HepG2 (cell line): ENCODE data around the gene LCAT. TPM values are rescaled to one million over a fixed set of nuclear protein-coding genes. Genes with fewer than 3 reads are reported as not detected.

Experiments
- BHLHE40 ChIP-seq: IDR thresholded peaks from 2 replicates; pipeline ENCODE4 v1.6.1; 2011; ENCODE audit warnings: low read length, improper control_type of control experiment
- HIVEP1 ChIP-seq: sonication (generic); formaldehyde crosslinking; IDR thresholded peaks from 2 replicates; pipeline ENCODE4 v1.4.0; 2020; ENCODE audit warnings: mild to moderate bottlenecking, missing genetic modification reagents
- HNF4A ChIP-seq: sonication (generic); formaldehyde crosslinking; IDR thresholded peaks from 2 replicates; pipeline ENCODE4 v1.4.0; 2020; ENCODE audit warnings: missing genetic modification reagents
- MIER2 ChIP-seq: IDR thresholded peaks from 2 replicates; pipeline ENCODE4 v1.6.1; 2016; ENCODE audit warnings: missing biosample characterization, missing genetic modification reagents
- NCOR1 ChIP-seq: fragments of 200-600 bp; sonication (generic); IDR thresholded peaks from 2 replicates; pipeline ENCODE4 v1.7.0; 2017; ENCODE audit warnings: antibody characterized with exemption, low read length, borderline replicate concordance
- NFYB ChIP-seq: sonication (generic); formaldehyde crosslinking; IDR thresholded peaks from 2 replicates; pipeline ENCODE4 v1.4.0; 2020; ENCODE audit warnings: missing genetic modification reagents
- PHF8 ChIP-seq: sonication (generic); formaldehyde crosslinking; IDR thresholded peaks from 2 replicates; pipeline ENCODE4 v1.5.0; 2020; ENCODE audit warnings: missing genetic modification reagents
- RBAK ChIP-seq: sonication (generic); formaldehyde crosslinking; IDR thresholded peaks from 2 replicates; pipeline ENCODE4 v1.5.1; 2020; ENCODE audit warnings: mild to moderate bottlenecking, missing genetic modification reagents
- SATB2 ChIP-seq: sonication (generic); formaldehyde crosslinking; IDR thresholded peaks from 2 replicates; pipeline ENCODE4 v1.5.0; 2020; ENCODE audit warnings: missing genetic modification reagents
- TEAD3 ChIP-seq: optimal IDR thresholded peaks from 2 replicates; pipeline ENCODE3; 2016; ENCODE audit warnings: borderline replicate concordance
- ZFP36L2 ChIP-seq: sonication (generic); formaldehyde crosslinking; IDR thresholded peaks from 2 replicates; pipeline ENCODE4 v1.4.0; 2020; ENCODE audit warnings: missing genetic modification reagents
- ZNF180 ChIP-seq: sonication (generic); formaldehyde crosslinking; IDR thresholded peaks from 2 replicates; pipeline ENCODE4 v1.4.0; 2020; ENCODE audit warnings: low read depth, missing genetic modification reagents, borderline replicate concordance
- ZNF354B ChIP-seq: sonication (generic); formaldehyde crosslinking; IDR thresholded peaks from 2 replicates; pipeline ENCODE4 v1.8.0; 2022; ENCODE audit warnings: mild to moderate bottlenecking, missing genetic modification reagents
- ZNF460 ChIP-seq: sonication (generic); formaldehyde crosslinking; IDR thresholded peaks from 2 replicates; pipeline ENCODE4 v1.5.1; 2020; ENCODE audit warnings: missing genetic modification reagents, mild to moderate bottlenecking, borderline replicate concordance
- polyA plus RNA-seq, 8 experiments: library from polyadenylated mRNA; depleted of rRNA in 3 of 8; stranded (reverse) in 7 of 8; unstranded in 1 of 8; fragments of >200 nt; fragmentation: Illumina TruSeq in 4 of 8; extraction: Trizol in 4 of 8; gene quantifications; 2 replicates each; pipeline versions ENCODE4 v1.2.1 to v1.2.3, GENCODE V29; 2011 to 2016; ENCODE audit warnings: low read depth in 4 of 8, missing spikeins in 1 of 8, mixed read lengths in 1 of 8; ENCODE audit not compliant: insufficient read depth in 1 of 8
- total RNA-seq, 5 experiments: library from RNA; depleted of rRNA; stranded (reverse); fragments of >200 nt; fragmentation: Illumina TruSeq; extraction: Trizol; gene quantifications; 2 replicates each; pipeline ENCODE4 v1.2.3, GENCODE V29; 2016; ENCODE audit warnings: low read depth in 1 of 5
- TF ChIP-seq, protein P1 (sequence below): sonication (generic); formaldehyde crosslinking; IDR thresholded peaks from 2 replicates; pipeline ENCODE4 v1.4.0; 2020; ENCODE audit warnings: mild to moderate bottlenecking, missing genetic modification reagents
- TF ChIP-seq, protein P2 (sequence below): sonication (generic); formaldehyde crosslinking; IDR thresholded peaks from 2 replicates; pipeline ENCODE4 v1.4.0; 2020; ENCODE audit warnings: missing genetic modification reagents
- TF ChIP-seq, protein P3 (sequence below): sonication (generic); formaldehyde crosslinking; IDR thresholded peaks from 2 replicates; pipeline ENCODE4 v1.4.0; 2020; ENCODE audit warnings: missing genetic modification reagents, borderline replicate concordance
- TF ChIP-seq, protein P4 (sequence below): sonication (generic); formaldehyde crosslinking; IDR thresholded peaks from 2 replicates; pipeline ENCODE4 v1.4.0; 2020; ENCODE audit warnings: missing genetic modification reagents
- TF ChIP-seq, protein P5 (sequence below): sonication (generic); formaldehyde crosslinking; IDR thresholded peaks from 2 replicates; pipeline ENCODE4 v1.8.1; 2022; ENCODE audit warnings: mild to moderate bottlenecking, missing genetic modification reagents

The LCAT gene
- total and polyA plus RNA-seq, 2 of the 13 experiments (the other 11 are each of a cell fraction or from before 2014, with no cell fraction given) = 36.1 to 38.9 TPM

DNA sequence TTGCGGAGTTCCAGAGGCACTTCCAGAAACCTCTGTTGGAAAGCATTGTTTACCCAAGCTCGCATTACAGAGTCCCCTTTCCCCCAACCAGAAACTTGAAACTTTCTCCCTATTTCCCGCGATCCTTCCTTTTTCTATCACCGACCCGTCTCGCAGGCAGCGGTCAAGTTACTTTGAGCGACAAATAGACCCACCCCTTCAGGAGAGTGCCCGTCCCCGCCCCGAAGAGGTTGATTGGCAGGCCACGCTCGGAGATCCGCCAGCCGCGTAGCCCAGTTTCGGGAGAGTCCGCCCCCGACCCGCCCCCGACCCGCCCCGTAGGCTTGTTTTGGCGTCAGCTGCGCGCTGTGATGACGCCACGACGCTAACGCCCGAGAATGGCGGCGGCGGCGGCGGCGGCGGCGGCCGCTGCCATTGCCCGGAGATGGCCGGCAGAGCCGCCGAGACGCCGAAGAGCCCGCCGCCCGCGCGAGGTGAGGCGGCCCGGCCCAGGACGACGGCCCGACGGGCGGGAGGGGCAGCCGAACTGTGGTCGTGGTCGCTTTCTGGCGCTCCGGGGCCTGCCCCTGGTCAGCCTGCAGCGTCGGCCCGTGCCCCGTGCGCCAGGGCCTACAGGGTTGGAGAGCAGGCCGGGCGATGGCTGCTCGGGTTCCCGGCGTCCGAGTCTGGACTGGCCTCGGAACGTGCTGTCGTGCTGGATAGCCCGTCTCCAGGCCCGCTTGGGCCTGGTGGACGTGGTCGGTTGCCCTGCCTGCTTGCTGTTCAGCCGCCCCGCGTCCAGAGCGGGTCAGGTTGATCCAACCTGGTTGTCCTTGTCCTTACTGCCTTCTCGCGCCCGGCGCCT lies 50.8 kb downstream of the LCAT start, which contains the start of gene PSKH1 (continued):
- TF ChIP-seq, protein P1, sequence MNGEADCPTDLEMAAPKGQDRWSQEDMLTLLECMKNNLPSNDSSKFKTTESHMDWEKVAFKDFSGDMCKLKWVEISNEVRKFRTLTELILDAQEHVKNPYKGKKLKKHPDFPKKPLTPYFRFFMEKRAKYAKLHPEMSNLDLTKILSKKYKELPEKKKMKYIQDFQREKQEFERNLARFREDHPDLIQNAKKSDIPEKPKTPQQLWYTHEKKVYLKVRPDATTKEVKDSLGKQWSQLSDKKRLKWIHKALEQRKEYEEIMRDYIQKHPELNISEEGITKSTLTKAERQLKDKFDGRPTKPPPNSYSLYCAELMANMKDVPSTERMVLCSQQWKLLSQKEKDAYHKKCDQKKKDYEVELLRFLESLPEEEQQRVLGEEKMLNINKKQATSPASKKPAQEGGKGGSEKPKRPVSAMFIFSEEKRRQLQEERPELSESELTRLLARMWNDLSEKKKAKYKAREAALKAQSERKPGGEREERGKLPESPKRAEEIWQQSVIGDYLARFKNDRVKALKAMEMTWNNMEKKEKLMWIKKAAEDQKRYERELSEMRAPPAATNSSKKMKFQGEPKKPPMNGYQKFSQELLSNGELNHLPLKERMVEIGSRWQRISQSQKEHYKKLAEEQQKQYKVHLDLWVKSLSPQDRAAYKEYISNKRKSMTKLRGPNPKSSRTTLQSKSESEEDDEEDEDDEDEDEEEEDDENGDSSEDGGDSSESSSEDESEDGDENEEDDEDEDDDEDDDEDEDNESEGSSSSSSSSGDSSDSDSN = peak; percentile 80; the same call in 1 of the 2 replicates
- TF ChIP-seq TEAD3 (CRISPR knock-in tag) (no peak), MIER2 (CRISPR knock-in tag) (no peak), HIVEP1 (peak; percentile 88), NFYB (peak; percentile 83), SATB2 (0 out of 2 replicates have a peak, but pooled peaks have one; percentile 30), NCOR1 (no peak), PHF8 (CRISPR knock-in tag) (peak; percentile 94), ZNF354B (CRISPR knock-in tag) (no peak), BHLHE40 (no peak), ZFP36L2 (CRISPR knock-in tag) (no peak), ZNF460 (CRISPR knock-in tag) (no peak), ZNF180 (CRISPR knock-in tag) (no peak), RBAK (CRISPR knock-in tag) (no peak), HNF4A (0 out of 2 replicates have a peak, but pooled peaks have one; percentile 16)
- TF ChIP-seq, protein P2, sequence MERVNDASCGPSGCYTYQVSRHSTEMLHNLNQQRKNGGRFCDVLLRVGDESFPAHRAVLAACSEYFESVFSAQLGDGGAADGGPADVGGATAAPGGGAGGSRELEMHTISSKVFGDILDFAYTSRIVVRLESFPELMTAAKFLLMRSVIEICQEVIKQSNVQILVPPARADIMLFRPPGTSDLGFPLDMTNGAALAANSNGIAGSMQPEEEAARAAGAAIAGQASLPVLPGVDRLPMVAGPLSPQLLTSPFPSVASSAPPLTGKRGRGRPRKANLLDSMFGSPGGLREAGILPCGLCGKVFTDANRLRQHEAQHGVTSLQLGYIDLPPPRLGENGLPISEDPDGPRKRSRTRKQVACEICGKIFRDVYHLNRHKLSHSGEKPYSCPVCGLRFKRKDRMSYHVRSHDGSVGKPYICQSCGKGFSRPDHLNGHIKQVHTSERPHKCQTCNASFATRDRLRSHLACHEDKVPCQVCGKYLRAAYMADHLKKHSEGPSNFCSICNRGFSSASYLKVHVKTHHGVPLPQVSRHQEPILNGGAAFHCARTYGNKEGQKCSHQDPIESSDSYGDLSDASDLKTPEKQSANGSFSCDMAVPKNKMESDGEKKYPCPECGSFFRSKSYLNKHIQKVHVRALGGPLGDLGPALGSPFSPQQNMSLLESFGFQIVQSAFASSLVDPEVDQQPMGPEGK = 0 out of 2 replicates have a peak, but pooled peaks have one; percentile 7
- TF ChIP-seq, protein P3, sequence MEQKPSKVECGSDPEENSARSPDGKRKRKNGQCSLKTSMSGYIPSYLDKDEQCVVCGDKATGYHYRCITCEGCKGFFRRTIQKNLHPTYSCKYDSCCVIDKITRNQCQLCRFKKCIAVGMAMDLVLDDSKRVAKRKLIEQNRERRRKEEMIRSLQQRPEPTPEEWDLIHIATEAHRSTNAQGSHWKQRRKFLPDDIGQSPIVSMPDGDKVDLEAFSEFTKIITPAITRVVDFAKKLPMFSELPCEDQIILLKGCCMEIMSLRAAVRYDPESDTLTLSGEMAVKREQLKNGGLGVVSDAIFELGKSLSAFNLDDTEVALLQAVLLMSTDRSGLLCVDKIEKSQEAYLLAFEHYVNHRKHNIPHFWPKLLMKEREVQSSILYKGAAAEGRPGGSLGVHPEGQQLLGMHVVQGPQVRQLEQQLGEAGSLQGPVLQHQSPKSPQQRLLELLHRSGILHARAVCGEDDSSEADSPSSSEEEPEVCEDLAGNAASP (CRISPR knock-in tag) = no peak
- TF ChIP-seq, protein P4, sequence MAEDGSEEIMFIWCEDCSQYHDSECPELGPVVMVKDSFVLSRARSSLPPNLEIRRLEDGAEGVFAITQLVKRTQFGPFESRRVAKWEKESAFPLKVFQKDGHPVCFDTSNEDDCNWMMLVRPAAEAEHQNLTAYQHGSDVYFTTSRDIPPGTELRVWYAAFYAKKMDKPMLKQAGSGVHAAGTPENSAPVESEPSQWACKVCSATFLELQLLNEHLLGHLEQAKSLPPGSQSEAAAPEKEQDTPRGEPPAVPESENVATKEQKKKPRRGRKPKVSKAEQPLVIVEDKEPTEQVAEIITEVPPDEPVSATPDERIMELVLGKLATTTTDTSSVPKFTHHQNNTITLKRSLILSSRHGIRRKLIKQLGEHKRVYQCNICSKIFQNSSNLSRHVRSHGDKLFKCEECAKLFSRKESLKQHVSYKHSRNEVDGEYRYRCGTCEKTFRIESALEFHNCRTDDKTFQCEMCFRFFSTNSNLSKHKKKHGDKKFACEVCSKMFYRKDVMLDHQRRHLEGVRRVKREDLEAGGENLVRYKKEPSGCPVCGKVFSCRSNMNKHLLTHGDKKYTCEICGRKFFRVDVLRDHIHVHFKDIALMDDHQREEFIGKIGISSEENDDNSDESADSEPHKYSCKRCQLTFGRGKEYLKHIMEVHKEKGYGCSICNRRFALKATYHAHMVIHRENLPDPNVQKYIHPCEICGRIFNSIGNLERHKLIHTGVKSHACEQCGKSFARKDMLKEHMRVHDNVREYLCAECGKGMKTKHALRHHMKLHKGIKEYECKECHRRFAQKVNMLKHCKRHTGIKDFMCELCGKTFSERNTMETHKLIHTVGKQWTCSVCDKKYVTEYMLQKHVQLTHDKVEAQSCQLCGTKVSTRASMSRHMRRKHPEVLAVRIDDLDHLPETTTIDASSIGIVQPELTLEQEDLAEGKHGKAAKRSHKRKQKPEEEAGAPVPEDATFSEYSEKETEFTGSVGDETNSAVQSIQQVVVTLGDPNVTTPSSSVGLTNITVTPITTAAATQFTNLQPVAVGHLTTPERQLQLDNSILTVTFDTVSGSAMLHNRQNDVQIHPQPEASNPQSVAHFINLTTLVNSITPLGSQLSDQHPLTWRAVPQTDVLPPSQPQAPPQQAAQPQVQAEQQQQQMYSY (CRISPR knock-in tag) = peak; percentile 24; the same call in 1 of the 2 replicates
- TF ChIP-seq, protein P5, sequence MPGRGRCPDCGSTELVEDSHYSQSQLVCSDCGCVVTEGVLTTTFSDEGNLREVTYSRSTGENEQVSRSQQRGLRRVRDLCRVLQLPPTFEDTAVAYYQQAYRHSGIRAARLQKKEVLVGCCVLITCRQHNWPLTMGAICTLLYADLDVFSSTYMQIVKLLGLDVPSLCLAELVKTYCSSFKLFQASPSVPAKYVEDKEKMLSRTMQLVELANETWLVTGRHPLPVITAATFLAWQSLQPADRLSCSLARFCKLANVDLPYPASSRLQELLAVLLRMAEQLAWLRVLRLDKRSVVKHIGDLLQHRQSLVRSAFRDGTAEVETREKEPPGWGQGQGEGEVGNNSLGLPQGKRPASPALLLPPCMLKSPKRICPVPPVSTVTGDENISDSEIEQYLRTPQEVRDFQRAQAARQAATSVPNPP = no peak
